Right lobe of liver (tissue), 4 donors: ENCODE measurements around the gene CDK14.

Experiments
- CTCF ChIP-seq, 4 donors: fragments of 200-600 bp in 3 of 4; fragments of 450-650 bp in 1 of 4; IDR thresholded peaks; one replicate each; pipeline versions ENCODE4 v1.5.1 to v1.8.0; 2016 to 2022; ENCODE audit warnings: antibody characterized with exemption in 4 of 4, mild to moderate bottlenecking in 2 of 4
- POLR2A ChIP-seq: fragments of 450-650 bp; IDR thresholded peaks from one replicate; pipeline ENCODE4 v1.6.1; 2017; ENCODE audit warnings: antibody characterized with exemption, mild to moderate bottlenecking
- donor health status: DM: no; HTN: no; CAD: no.
- donor health status: DM: no; HTN: no; CAD: no.
- donor health status: DM: no; HTN: yes; CAD: no.

- TF ChIP-seq POLR2A (no peak), CTCF (IDR thresholded peaks at IDR 0.05) (no peak)
These were observed 90.0 kb downstream of the CDK14 start for GRCh38 chr7:90686146-90686545.
